ENCODE measurements around the gene FLOT2.
"Not testable (repeated sequence)": the region's sequence is repeated elsewhere in the genome, so short reads cannot be mapped to it uniquely, and the experiment has no call there.

The FLOT2 gene

DNA sequence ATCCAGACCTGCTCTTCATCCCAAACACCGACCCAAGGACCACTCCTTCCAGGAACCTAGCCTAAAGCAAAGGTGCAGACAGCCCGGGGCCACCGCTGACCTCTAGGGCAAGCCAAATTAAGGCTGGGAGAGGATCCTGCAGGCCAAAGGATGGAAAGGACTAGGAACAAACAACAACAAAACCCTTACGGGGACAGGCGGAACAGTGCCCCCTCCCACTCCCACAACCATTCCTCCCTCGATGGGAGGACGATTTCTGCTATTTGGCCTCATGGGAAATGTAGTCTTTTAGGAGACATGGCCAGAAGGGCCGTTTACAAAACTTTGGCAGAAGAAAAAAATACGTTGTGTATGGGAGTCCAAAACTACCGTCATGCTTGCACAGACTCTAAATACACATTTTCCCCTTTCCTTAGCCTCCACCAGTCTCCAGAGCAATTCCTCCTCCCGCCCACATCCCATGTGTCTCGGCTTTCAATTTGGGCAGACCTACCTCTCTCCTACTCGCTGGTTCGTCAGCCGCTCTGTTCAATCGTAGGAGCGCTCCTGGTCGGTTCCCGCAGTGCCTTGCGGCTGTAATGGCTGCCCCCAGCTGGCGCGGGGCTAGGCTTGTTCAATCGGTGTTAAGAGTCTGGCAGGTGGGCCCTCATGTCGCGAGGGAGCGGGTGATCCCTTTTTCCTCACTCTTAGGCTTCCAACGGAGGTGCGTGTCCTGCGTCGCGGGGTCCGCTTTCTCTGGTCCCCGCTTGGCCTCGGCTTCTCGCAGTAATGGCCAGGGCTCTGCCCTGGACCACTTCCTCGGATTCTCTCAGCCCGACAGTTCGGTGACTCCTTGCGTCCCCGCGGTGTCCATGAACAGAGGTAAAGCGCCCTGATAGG is 42.8 kb downstream of the FLOT2 start, which contains the start of gene ERAL1:
Gene ERAL1 (plus strand): TSS at position 560 of the 879 bp plus-strand sequence. CDS start 19 bp downstream, at position 579.
- Histone ChIP-seq H3K9me3 (ENCODE audit: insufficient read depth, low read depth, low read length) (peaks cover 2% of the 10 kb centered on the region), H3K27ac (ENCODE audit: low read depth, low read length) (peak within 1 kb of the TSS; percentile 15), H2AK5ac (ENCODE audit: low read length) (peak within 1 kb of the TSS; percentile 82), H3K4me2 (ENCODE audit: low read length) (peak within 1 kb of the TSS; percentile 83), H3K4me1 (ENCODE audit: control insufficient read depth in 1 of 2, insufficient read depth in 2 of 2, low read length in 2 of 2) (peaks cover 0 to 6% of the 10 kb centered on the region in 2 experiments), H2BK12ac (ENCODE audit: low read length) (no peak within 1 kb of the TSS), H2AFZ (ENCODE audit: insufficient read depth, low read length, poor library complexity) (peak within 1 kb of the TSS; percentile 86), H4K8ac (ENCODE audit: low read depth, low read length) (peak within 1 kb of the TSS; percentile 92), H4K91ac (ENCODE audit: low read depth, low read length) (peak within 1 kb of the TSS; percentile 59), H3K79me1 (ENCODE audit: low read length) (peaks cover 6% of the 10 kb centered on the region), H3K18ac (ENCODE audit: low read length) (peak within 1 kb of the TSS; percentile 64), H3K79me2 (ENCODE audit: control insufficient read depth, insufficient read depth, low read length, poor library complexity) (peaks cover 3% of the 10 kb centered on the region), H3K14ac (ENCODE audit: low read length) (peak within 1 kb of the TSS; percentile 50), H2BK120ac (ENCODE audit: insufficient read depth, low read length, poor library complexity) (peak within 1 kb of the TSS; percentile 65), H3K23ac (ENCODE audit: low read length) (no peak within 1 kb of the TSS), H4K12ac (ENCODE audit: low read depth, low read length) (peak within 1 kb of the TSS; percentile 76), H3K27me3 (ENCODE audit: insufficient read depth, low read length) (no peaks in the 10 kb centered on the region), H2BK5ac (ENCODE audit: low read depth, low read length, poor library complexity) (peak within 1 kb of the TSS; percentile 36), H3K4ac (ENCODE audit: low read depth, low read length) (peak within 1 kb of the TSS; percentile 13), H3K9ac (ENCODE audit: low read length) (peak within 1 kb of the TSS; percentile 95), H3K36me3 (ENCODE audit: control insufficient read depth in 1 of 2, insufficient read depth in 2 of 2, low read length in 2 of 2) (peaks cover 18 to 28% of the 10 kb centered on the region in 2 experiments), H3K4me3 (ENCODE audit: low read depth, low read length) (peak within 1 kb of the TSS; percentile 93)
- peak; percentile 90 to 93 for DNase-seq
- no CpG with 5 or more reads among the region's 42 CpGs for WGBS (ENCODE audit: extremely low coverage, insufficient coverage, insufficient read length)

DNA sequence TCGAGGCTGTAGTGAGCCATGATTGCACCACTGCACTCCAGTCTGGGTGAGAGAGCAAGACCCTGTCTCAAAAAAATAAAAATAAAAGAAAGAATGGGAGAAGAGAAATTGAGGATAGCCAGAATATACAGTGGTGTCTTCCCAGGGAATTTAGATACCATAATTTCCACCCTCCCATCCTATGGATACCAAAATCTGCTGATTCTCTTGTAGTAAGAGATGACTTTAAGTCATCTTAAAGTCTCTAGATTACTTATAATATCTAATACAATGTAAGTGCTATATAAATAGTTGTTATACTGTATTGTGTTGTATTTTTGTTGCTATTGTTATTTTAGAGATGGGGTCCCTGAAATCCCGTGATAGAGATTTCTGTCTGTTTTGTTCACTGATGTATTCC is 44.2 kb downstream of the FLOT2 start:
- peaks cover 3% of the 10 kb centered on the region for H3K79me2 ChIP-seq (ENCODE audit: control insufficient read depth, insufficient read depth, low read length, poor library complexity)
- no peak overlapping the region for H3K18ac ChIP-seq (ENCODE audit: low read length)
- no peak overlapping the region for H3K14ac ChIP-seq (ENCODE audit: low read length)
- no peak overlapping the region for H4K91ac ChIP-seq (ENCODE audit: low read depth, low read length)
- no peak overlapping the region for H2BK12ac ChIP-seq (ENCODE audit: low read length)
- no peak overlapping the region for H2BK120ac ChIP-seq (ENCODE audit: insufficient read depth, low read length, poor library complexity)
- H3K23ac ChIP-seq (ENCODE audit: low read length): no peak overlapping the region
- no peak overlapping the region for H3K4ac ChIP-seq (ENCODE audit: low read depth, low read length)
- H3K36me3 ChIP-seq (ENCODE audit: control insufficient read depth in 1 of 2, insufficient read depth in 2 of 2, low read length in 2 of 2): peaks cover 11 to 16% of the 10 kb centered on the region in 2 experiments
- WGBS (ENCODE audit: extremely low coverage, insufficient coverage, insufficient read length): no CpG with 5 or more reads among the region's 2 CpGs
- peaks cover under 1% of the 10 kb centered on the region for H3K9me3 ChIP-seq (ENCODE audit: insufficient read depth, low read depth, low read length)
- H4K12ac ChIP-seq (ENCODE audit: low read depth, low read length): peak overlapping the region; percentile 55
- no peak overlapping the region for H2AFZ ChIP-seq (ENCODE audit: insufficient read depth, low read length, poor library complexity)
- no peak overlapping the region for H3K4me3 ChIP-seq (ENCODE audit: low read depth, low read length)
- H2BK5ac ChIP-seq (ENCODE audit: low read depth, low read length, poor library complexity): no peak overlapping the region
- peaks cover 0 to 6% of the 10 kb centered on the region in 2 experiments for H3K4me1 ChIP-seq (ENCODE audit: control insufficient read depth in 1 of 2, insufficient read depth in 2 of 2, low read length in 2 of 2)
- H3K4me2 ChIP-seq (ENCODE audit: low read length): no peak overlapping the region
- DNase-seq: no peak
- peak overlapping the region; percentile 62 for H4K8ac ChIP-seq (ENCODE audit: low read depth, low read length)
- no peaks in the 10 kb centered on the region for H3K27me3 ChIP-seq (ENCODE audit: insufficient read depth, low read length)
- H2AK5ac ChIP-seq (ENCODE audit: low read length): no peak overlapping the region
- H3K27ac ChIP-seq (ENCODE audit: low read depth, low read length): no peak overlapping the region
- no peak overlapping the region for H3K9ac ChIP-seq (ENCODE audit: low read length)
- H3K79me1 ChIP-seq (ENCODE audit: low read length): peaks cover 6% of the 10 kb centered on the region

DNA sequence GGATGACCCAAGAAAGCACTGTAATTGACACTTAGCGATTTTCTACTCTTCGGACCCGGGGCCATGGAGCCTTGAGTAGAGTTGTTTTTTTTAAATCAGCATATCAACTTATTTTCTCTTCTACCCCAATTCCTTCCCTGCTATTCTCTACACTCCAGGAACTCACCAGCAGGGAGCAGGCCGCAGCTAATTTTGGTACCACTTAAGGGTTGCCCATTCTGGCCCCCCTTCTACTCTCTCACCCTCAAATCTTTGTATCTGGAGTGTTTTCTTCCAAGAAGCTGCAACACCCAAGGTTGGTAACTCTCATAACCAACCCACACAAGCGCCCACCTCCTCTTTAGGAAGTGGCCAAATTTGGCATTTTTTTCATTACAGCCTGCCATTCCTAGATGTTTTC is 48.3 kb downstream of the FLOT2 start:
- H3K79me1 ChIP-seq (ENCODE audit: low read length): peaks cover 1% of the 10 kb centered on the region
- no peak overlapping the region for H2AFZ ChIP-seq (ENCODE audit: insufficient read depth, low read length, poor library complexity)
- H2BK120ac ChIP-seq (ENCODE audit: insufficient read depth, low read length, poor library complexity): no peak overlapping the region
- H2BK12ac ChIP-seq (ENCODE audit: low read length): no peak overlapping the region
- DNase-seq: no peak
- no peak overlapping the region for H3K9ac ChIP-seq (ENCODE audit: low read length)
- H2BK5ac ChIP-seq (ENCODE audit: low read depth, low read length, poor library complexity): no peak overlapping the region
- no CpG with 5 or more reads among the region's 5 CpGs for WGBS (ENCODE audit: extremely low coverage, insufficient coverage, insufficient read length)
- H4K91ac ChIP-seq (ENCODE audit: low read depth, low read length): no peak overlapping the region
- H3K27me3 ChIP-seq (ENCODE audit: insufficient read depth, low read length): no peaks in the 10 kb centered on the region
- H3K4me1 ChIP-seq (ENCODE audit: control insufficient read depth in 1 of 2, insufficient read depth in 2 of 2, low read length in 2 of 2): peaks cover 0 to 3% of the 10 kb centered on the region in 2 experiments
- no peaks in the 10 kb centered on the region for H3K9me3 ChIP-seq (ENCODE audit: insufficient read depth, low read depth, low read length)
- no peaks in the 10 kb centered on the region for H3K36me3 ChIP-seq (ENCODE audit: control insufficient read depth in 1 of 2, insufficient read depth in 2 of 2, low read length in 2 of 2)
- H3K4me2 ChIP-seq (ENCODE audit: low read length): no peak overlapping the region
- no peak overlapping the region for H3K4ac ChIP-seq (ENCODE audit: low read depth, low read length)
- H3K27ac ChIP-seq (ENCODE audit: low read depth, low read length): no peak overlapping the region
- H4K12ac ChIP-seq (ENCODE audit: low read depth, low read length): no peak overlapping the region
- H3K4me3 ChIP-seq (ENCODE audit: low read depth, low read length): no peak overlapping the region
- no peak overlapping the region for H2AK5ac ChIP-seq (ENCODE audit: low read length)
- H3K23ac ChIP-seq (ENCODE audit: low read length): no peak overlapping the region
- no peak overlapping the region for H4K8ac ChIP-seq (ENCODE audit: low read depth, low read length)
- no peaks in the 10 kb centered on the region for H3K79me2 ChIP-seq (ENCODE audit: control insufficient read depth, insufficient read depth, low read length, poor library complexity)
- no peak overlapping the region for H3K18ac ChIP-seq (ENCODE audit: low read length)
- no peak overlapping the region for H3K14ac ChIP-seq (ENCODE audit: low read length)

DNA sequence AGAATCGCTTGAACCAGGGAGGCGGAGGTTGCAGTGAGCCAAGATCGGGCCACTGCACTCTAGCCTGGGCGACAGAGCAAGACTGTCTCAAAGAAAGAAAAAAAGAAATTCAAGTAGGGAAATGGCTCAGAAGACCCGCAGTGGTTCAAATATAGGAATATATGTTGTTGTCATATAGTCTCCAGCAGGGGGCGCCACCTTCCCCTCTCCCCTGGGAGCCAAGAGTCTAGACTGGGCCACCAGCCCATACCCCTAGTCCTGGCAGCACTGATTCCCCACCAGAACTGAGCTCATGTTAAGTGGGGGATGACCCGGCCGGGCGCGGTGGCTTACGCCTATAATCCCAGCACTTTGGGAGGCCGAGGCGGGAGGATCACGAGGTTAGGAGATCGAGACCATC is 48.9 kb downstream of the FLOT2 start:
- peak; percentile 22 to 48 for DNase-seq
- not testable (repeated sequence) for H2AK5ac ChIP-seq (ENCODE audit: low read length); H3K4ac ChIP-seq (ENCODE audit: low read depth, low read length); H3K27ac ChIP-seq (ENCODE audit: low read depth, low read length); H3K9me3 ChIP-seq (ENCODE audit: insufficient read depth, low read depth, low read length); H2BK12ac ChIP-seq (ENCODE audit: low read length); H3K79me2 ChIP-seq (ENCODE audit: control insufficient read depth, insufficient read depth, low read length, poor library complexity); H3K14ac ChIP-seq (ENCODE audit: low read length); H2AFZ ChIP-seq (ENCODE audit: insufficient read depth, low read length, poor library complexity); H3K23ac ChIP-seq (ENCODE audit: low read length); H4K91ac ChIP-seq (ENCODE audit: low read depth, low read length); H3K4me3 ChIP-seq (ENCODE audit: low read depth, low read length); H3K9ac ChIP-seq (ENCODE audit: low read length); H3K4me1 ChIP-seq (ENCODE audit: control insufficient read depth in 1 of 2, insufficient read depth in 2 of 2, low read length in 2 of 2); H3K27me3 ChIP-seq (ENCODE audit: insufficient read depth, low read length); H2BK5ac ChIP-seq (ENCODE audit: low read depth, low read length, poor library complexity); H2BK120ac ChIP-seq (ENCODE audit: insufficient read depth, low read length, poor library complexity); H4K8ac ChIP-seq (ENCODE audit: low read depth, low read length); H3K79me1 ChIP-seq (ENCODE audit: low read length); H3K18ac ChIP-seq (ENCODE audit: low read length); H3K36me3 ChIP-seq (ENCODE audit: control insufficient read depth in 1 of 2, insufficient read depth in 2 of 2, low read length in 2 of 2); H4K12ac ChIP-seq (ENCODE audit: low read depth, low read length); H3K4me2 ChIP-seq (ENCODE audit: low read length)
- no CpG with 5 or more reads among the region's 15 CpGs for WGBS (ENCODE audit: extremely low coverage, insufficient coverage, insufficient read length)
